Duodenal mucosa (tissue), 2 donors: ENCODE measurements around the gene GLIS1.

ENCODE experiments used
- H3K27ac ChIP-seq: one replicate; pipeline ENCODE4 v1.7.0; 2013; ENCODE audit warnings: low read depth, low read length
- H3K27me3 ChIP-seq, 2 donors: one replicate each; pipeline ENCODE4 v1.7.0; 2013; ENCODE audit warnings: low read length in 2 of 2, control low read depth in 1 of 2; ENCODE audit not compliant: insufficient read depth in 2 of 2, control insufficient read depth in 1 of 2
- H3K36me3 ChIP-seq, 2 donors: one replicate each; pipeline ENCODE4 v1.7.0; 2013; ENCODE audit warnings: low read length in 2 of 2, control low read depth in 1 of 2; ENCODE audit not compliant: insufficient read depth in 2 of 2, control insufficient read depth in 1 of 2
- H3K4me1 ChIP-seq, 2 donors: one replicate each; pipeline ENCODE4 v1.7.0; 2013; ENCODE audit warnings: low read length in 2 of 2, control low read depth in 1 of 2; ENCODE audit not compliant: insufficient read depth in 2 of 2, control insufficient read depth in 1 of 2
- H3K4me3 ChIP-seq, 2 donors: one replicate each; pipeline ENCODE4 v1.7.0; 2013; ENCODE audit warnings: low read length in 2 of 2, low read depth in 1 of 2
- H3K9ac ChIP-seq, 2 donors: one replicate each; pipeline ENCODE4 v1.7.0; 2013; ENCODE audit warnings: low read length in 2 of 2, low read depth in 1 of 2
- H3K9me3 ChIP-seq, 2 donors: one replicate each; pipeline ENCODE4 v1.7.0; 2013; ENCODE audit warnings: low read length in 2 of 2, control low read depth in 1 of 2; ENCODE audit not compliant: control insufficient read depth in 1 of 2

Gene GLIS1

GRCh38 chr1:53688381-53689102 lies 50.4 kb downstream of the GLIS1 start:
- Histone ChIP-seq H3K9me3 (no peaks in the 10 kb centered on the region), H3K36me3 (no peaks in the 10 kb centered on the region), H3K4me3 (no peak overlapping the region), H3K27me3 (peaks cover 17 to 24% of the 10 kb centered on the region in 2 donors), H3K9ac (no peak overlapping the region), H3K27ac (no peak overlapping the region), H3K4me1 (peaks cover 0 to 6% of the 10 kb centered on the region in 2 donors)

GRCh38 chr1:53687901-53688300 lies 51.1 kb downstream of the GLIS1 start:
- no peaks in the 10 kb centered on the region for H3K36me3 ChIP-seq
- H3K9ac ChIP-seq = no peak overlapping the region
- no peaks in the 10 kb centered on the region for H3K9me3 ChIP-seq
- H3K4me3 ChIP-seq = no peak overlapping the region
- peaks cover 17 to 24% of the 10 kb centered on the region in 2 donors for H3K27me3 ChIP-seq
- peaks cover 0 to 6% of the 10 kb centered on the region in 2 donors for H3K4me1 ChIP-seq
- H3K27ac ChIP-seq = no peak overlapping the region

- H3K4me1 ChIP-seq = peaks cover 2 to 8% of the 10 kb centered on the region in 2 donors
- no peak overlapping the region for H3K4me3 ChIP-seq
- H3K27me3 ChIP-seq = peaks cover 17 to 24% of the 10 kb centered on the region in 2 donors
- H3K27ac ChIP-seq = no peak overlapping the region
- no peaks in the 10 kb centered on the region for H3K36me3 ChIP-seq
- H3K9ac ChIP-seq = no peak overlapping the region
- no peaks in the 10 kb centered on the region for H3K9me3 ChIP-seq
Measured at GRCh38 chr1:53687426-53687825, 51.5 kb downstream of the GLIS1 start.

- no peak overlapping the region for H3K4me3 ChIP-seq
- H3K27me3 ChIP-seq = peaks cover 17 to 24% of the 10 kb centered on the region in 2 donors
- no peak overlapping the region for H3K27ac ChIP-seq
- H3K9ac ChIP-seq = no peak overlapping the region
- H3K9me3 ChIP-seq = no peaks in the 10 kb centered on the region
- no peaks in the 10 kb centered on the region for H3K36me3 ChIP-seq
- H3K4me1 ChIP-seq = peaks cover 7 to 13% of the 10 kb centered on the region in 2 donors
Measured at GRCh38 chr1:53686965-53687267, 52.0 kb downstream of the GLIS1 start.

- Histone ChIP-seq H3K27ac (no peak overlapping the region), H3K4me1 (peaks cover 13 to 19% of the 10 kb centered on the region in 2 donors), H3K9ac (no peak overlapping the region), H3K4me3 (no peak overlapping the region), H3K36me3 (no peaks in the 10 kb centered on the region), H3K9me3 (no peaks in the 10 kb centered on the region), H3K27me3 (peaks cover 17 to 24% of the 10 kb centered on the region in 2 donors)
Measured at GRCh38 chr1:53686091-53686964, 52.6 kb downstream of the GLIS1 start.

GRCh38 chr1:53685272-53686051 lies 53.5 kb downstream of the GLIS1 start:
- peaks cover 14 to 20% of the 10 kb centered on the region in 2 donors for H3K4me1 ChIP-seq
- H3K4me3 ChIP-seq = no peak overlapping the region
- peaks cover 17 to 24% of the 10 kb centered on the region in 2 donors for H3K27me3 ChIP-seq
- H3K27ac ChIP-seq = no peak overlapping the region
- no peaks in the 10 kb centered on the region for H3K9me3 ChIP-seq
- H3K9ac ChIP-seq = no peak overlapping the region
- no peaks in the 10 kb centered on the region for H3K36me3 ChIP-seq

- Histone ChIP-seq H3K4me3 (no peak overlapping the region), H3K9me3 (no peaks in the 10 kb centered on the region), H3K27ac (no peak overlapping the region), H3K4me1 (peaks cover 14 to 20% of the 10 kb centered on the region in 2 donors), H3K9ac (no peak overlapping the region), H3K27me3 (peaks cover 17 to 24% of the 10 kb centered on the region in 2 donors), H3K36me3 (no peaks in the 10 kb centered on the region)
Measured at GRCh38 chr1:53684741-53685140, 54.2 kb downstream of the GLIS1 start.

- Histone ChIP-seq H3K27me3 (peaks cover 17 to 24% of the 10 kb centered on the region in 2 donors), H3K9ac (no peak overlapping the region), H3K36me3 (no peaks in the 10 kb centered on the region), H3K27ac (no peak overlapping the region), H3K4me3 (no peak overlapping the region), H3K9me3 (no peaks in the 10 kb centered on the region), H3K4me1 (peaks cover 14 to 20% of the 10 kb centered on the region in 2 donors)
Measured at GRCh38 chr1:53683986-53684740, 54.8 kb downstream of the GLIS1 start.

- no peak overlapping the region for H3K4me3 ChIP-seq
- no peaks in the 10 kb centered on the region for H3K36me3 ChIP-seq
- peaks cover 14 to 27% of the 10 kb centered on the region in 2 donors for H3K4me1 ChIP-seq
- peaks cover 17 to 24% of the 10 kb centered on the region in 2 donors for H3K27me3 ChIP-seq
- H3K27ac ChIP-seq = no peak overlapping the region
- no peak overlapping the region for H3K9ac ChIP-seq
- no peaks in the 10 kb centered on the region for H3K9me3 ChIP-seq
Measured at GRCh38 chr1:53682881-53683280, 56.1 kb downstream of the GLIS1 start.
